RWPE2 (cell line): ENCODE measurements around the gene CEMIP.
A peak's percentile ranks its signal among the peaks of the same experiment; 100 is the strongest.

Experiments used
- ATAC-seq: fragments of 200-7000 bp; cut with Tn5 transposase; 3 replicates; pipeline ENCODE4 v1.9.1; 2021; ENCODE audit warnings: low read depth
- DNase-seq: peaks from one replicate; pipeline ENCODE4 v3.0.0-alpha.2; 2020; ENCODE audit warnings: low spot score
- H3K27ac ChIP-seq: fragments of 450-650 bp; 2 replicates; pipeline ENCODE4 v1.5.1; 2017; ENCODE audit warnings: mild to moderate bottlenecking; ENCODE audit not compliant: poor library complexity, severe bottlenecking
- H3K27me3 ChIP-seq: fragments of 250-450 bp; sonication (Bioruptor Pico); 2 replicates; pipeline ENCODE4 v1.5.1; 2021; ENCODE audit warnings: mild to moderate bottlenecking, moderate library complexity; ENCODE audit not compliant: insufficient read depth, poor library complexity, severe bottlenecking
- H3K36me3 ChIP-seq: fragments of 250-450 bp; sonication (Bioruptor Pico); 2 replicates; pipeline ENCODE4 v1.5.1; 2020; ENCODE audit warnings: low read depth, mild to moderate bottlenecking, moderate library complexity
- H3K4me1 ChIP-seq: fragments of 250-450 bp; sonication (Bioruptor Pico); 2 replicates; pipeline ENCODE4 v1.5.1; 2021; ENCODE audit warnings: mild to moderate bottlenecking, moderate library complexity; ENCODE audit not compliant: insufficient read depth, poor library complexity, severe bottlenecking
- H3K4me3 ChIP-seq: fragments of 250-450 bp; sonication (Bioruptor Pico); 2 replicates; pipeline ENCODE4 v1.5.1; 2021; ENCODE audit warnings: mild to moderate bottlenecking, moderate library complexity; ENCODE audit not compliant: severe bottlenecking
- H3K9me3 ChIP-seq: fragments of 250-450 bp; sonication (Bioruptor Pico); 2 replicates; pipeline ENCODE4 v1.5.1; 2021; ENCODE audit warnings: mild to moderate bottlenecking, moderate library complexity; ENCODE audit not compliant: severe bottlenecking
- TF ChIP-seq, protein P1 (sequence below): fragments of 450-650 bp; IDR thresholded peaks from one replicate; pipeline ENCODE4 v1.5.1; 2017; ENCODE audit warnings: mild to moderate bottlenecking, moderate library complexity; ENCODE audit not compliant: poor library complexity, severe bottlenecking

CEMIP gene

DNA sequence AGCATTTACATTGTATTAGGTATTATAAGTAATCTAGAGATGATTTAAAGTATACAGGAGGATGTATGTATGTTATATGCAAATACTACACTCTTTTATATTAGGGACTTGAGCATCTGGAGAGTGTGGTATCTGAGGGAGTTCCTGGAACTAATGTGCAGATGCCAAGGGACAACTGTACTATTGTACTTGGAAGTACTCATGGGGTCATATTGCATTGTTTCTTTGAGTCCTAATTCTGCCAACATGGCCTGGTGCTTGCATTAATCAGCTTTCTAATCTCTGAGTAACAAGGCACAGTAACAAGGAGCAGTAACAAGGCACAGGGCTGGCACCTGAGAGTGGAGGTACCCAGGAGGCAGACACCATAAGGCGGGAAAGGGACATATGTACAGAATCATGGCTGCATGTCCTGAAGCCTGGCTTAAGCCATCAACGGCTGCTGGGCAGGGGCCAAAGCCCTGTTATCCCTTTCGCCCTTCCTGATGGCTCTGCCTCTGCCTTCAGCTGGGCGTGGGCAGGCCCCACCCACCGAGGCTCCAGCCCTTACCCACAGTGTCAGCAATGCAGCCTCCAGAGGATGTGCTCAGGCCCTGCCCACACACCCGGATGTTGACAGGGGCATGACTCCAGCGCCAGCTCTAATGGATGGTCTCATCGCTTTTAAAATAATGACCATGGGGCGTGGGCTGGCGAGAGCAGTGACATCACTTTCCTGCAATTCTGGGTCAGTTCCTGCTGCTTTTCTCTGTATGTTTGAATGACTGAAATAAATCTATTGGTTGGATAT is 22.9 kb downstream of the CEMIP start:
- no peaks in the 10 kb centered on the region for H3K27me3 ChIP-seq
- DNase-seq (no peak), ATAC-seq (peak; percentile 34; the same call in 1 of the 3 replicates)
- H3K4me1 ChIP-seq: peaks cover 18% of the 10 kb centered on the region
- no peaks in the 10 kb centered on the region for H3K9me3 ChIP-seq
- no peak overlapping the region for H3K27ac ChIP-seq
- TF ChIP-seq, protein P1, sequence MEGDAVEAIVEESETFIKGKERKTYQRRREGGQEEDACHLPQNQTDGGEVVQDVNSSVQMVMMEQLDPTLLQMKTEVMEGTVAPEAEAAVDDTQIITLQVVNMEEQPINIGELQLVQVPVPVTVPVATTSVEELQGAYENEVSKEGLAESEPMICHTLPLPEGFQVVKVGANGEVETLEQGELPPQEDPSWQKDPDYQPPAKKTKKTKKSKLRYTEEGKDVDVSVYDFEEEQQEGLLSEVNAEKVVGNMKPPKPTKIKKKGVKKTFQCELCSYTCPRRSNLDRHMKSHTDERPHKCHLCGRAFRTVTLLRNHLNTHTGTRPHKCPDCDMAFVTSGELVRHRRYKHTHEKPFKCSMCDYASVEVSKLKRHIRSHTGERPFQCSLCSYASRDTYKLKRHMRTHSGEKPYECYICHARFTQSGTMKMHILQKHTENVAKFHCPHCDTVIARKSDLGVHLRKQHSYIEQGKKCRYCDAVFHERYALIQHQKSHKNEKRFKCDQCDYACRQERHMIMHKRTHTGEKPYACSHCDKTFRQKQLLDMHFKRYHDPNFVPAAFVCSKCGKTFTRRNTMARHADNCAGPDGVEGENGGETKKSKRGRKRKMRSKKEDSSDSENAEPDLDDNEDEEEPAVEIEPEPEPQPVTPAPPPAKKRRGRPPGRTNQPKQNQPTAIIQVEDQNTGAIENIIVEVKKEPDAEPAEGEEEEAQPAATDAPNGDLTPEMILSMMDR: no peak
- no peaks in the 10 kb centered on the region for H3K36me3 ChIP-seq
- H3K4me3 ChIP-seq: no peak overlapping the region

DNA sequence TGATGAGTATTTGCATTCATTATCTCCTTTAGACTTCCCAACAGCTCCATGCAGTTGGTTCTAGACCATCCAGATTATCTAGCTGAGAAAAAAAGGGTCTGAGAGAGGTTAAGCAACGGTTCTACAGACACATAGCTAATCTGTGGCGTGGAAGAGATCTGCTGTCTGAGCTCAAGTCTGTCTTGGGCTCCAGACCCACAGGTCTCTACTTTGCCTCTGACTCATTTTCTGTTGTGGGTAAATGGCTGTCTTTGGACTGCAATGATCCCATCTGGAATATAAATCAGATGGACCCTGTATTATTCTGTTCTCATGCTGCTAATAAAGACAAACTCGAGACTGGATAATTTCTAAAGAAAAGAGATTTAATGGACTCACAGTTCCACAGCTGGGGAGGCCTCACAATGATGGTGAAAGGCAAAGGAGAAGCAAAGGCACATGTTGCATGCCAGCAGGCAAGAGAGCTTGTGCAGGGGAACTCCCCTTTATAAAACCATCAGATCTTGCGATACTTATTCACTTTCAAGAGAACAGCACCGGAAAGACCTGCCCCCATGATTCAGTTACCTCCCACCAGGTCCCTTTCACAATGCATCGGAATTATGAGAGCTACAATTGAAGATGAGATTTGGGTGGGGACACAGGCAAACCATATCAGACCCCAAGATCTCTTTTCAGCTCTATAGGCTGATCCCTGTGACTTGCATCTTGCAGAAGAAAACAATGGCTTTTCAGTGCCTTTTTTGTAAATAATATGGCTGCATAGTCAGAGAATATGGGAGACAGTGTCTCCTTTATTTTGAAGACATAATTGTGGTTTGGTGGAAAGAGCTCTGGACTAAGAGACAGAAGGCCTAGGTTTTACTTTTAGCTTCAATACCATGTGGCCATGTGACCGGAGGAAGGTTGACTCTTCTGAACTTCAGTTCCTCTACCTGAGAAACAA is 24.7 kb downstream of the CEMIP start:
- no peak for ATAC-seq
- TF ChIP-seq, protein P1: no peak
- DNase-seq: no peak
- no peaks in the 10 kb centered on the region for H3K27me3 ChIP-seq
- no peak overlapping the region for H3K4me3 ChIP-seq
- no peak overlapping the region for H3K27ac ChIP-seq
- peaks cover 18% of the 10 kb centered on the region for H3K4me1 ChIP-seq
- H3K36me3 ChIP-seq: no peaks in the 10 kb centered on the region
- no peaks in the 10 kb centered on the region for H3K9me3 ChIP-seq

DNA sequence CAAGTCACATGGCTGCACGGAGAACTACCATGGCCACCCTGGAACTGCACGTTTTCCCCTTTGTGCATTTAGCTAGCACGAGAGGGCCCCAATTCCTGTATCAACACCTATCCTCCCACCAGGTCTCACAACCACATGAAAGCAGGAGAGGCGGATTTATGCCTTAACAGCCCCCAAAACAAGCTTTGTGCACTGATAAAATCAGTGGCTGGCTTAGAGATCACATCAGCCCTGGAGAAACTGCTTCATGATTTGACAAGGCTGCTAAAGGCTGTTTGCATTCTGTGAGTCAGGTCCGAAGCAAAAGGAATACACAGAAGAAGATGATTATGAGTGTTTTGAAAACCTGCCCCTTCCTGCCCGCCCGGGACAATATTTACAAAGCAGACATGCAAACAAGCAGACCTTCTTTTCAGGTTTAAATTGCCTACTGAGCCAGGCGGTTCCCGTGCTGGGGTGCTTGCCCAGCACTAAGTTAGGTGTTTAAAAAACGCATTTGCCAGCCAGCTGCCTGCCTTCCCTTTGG is 25.9 kb downstream of the CEMIP start:
- TF ChIP-seq, protein P1: no peak
- DNase-seq (no peak), ATAC-seq (peak; percentile 90)
- Histone ChIP-seq H3K36me3 (no peaks in the 10 kb centered on the region), H3K27me3 (no peaks in the 10 kb centered on the region), H3K4me3 (no peak overlapping the region), H3K4me1 (peaks cover 18% of the 10 kb centered on the region), H3K9me3 (no peaks in the 10 kb centered on the region), H3K27ac (peak overlapping the region; percentile 19)

DNA sequence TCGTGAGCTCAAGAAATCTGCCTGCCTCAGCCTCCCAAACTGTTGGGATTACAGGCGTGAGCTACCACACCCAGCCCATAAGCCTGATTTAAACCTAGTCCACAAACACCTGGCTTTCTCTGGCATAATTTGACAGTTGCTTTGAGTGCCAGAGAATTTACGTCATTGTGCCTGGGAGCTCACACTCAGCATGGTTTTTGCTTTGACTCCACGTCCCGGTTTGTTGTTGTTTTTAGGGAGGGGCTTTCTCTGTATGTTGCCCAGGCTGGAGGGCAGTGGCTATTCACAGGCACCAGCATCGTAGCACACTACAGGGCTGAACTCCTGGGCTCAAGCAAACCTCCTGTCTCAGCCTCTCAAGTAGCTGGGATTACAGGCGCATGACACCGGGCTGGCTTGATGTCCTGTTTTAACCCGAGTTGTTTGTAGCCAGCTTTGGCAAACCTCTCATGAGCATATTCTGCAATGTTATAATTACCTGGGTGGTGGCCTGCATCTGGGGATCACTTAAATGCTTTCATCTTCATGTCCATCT is 32.7 kb downstream of the CEMIP start:
- no peak for DNase-seq
- TF ChIP-seq, protein P1: no peak
- no peak overlapping the region for H3K4me3 ChIP-seq
- no peaks in the 10 kb centered on the region for H3K4me1 ChIP-seq
- ATAC-seq: no peak
- H3K27ac ChIP-seq: no peak overlapping the region
- H3K27me3 ChIP-seq: no peaks in the 10 kb centered on the region
- H3K9me3 ChIP-seq: no peaks in the 10 kb centered on the region
- no peaks in the 10 kb centered on the region for H3K36me3 ChIP-seq
